Activated naive CD4-positive, alpha-beta T cell treated with anti-CD3 and anti-CD28 coated beads, Interleukin-2, amount 50 U/mL, for 16 hours (primary cell): ENCODE data around the gene ZXDA.
"Not testable (repeated sequence)": the region's sequence is repeated elsewhere in the genome, so short reads cannot be mapped to it uniquely, and the experiment has no call there.

ENCODE experiments used
- DNase-seq: peaks from one replicate; pipeline ENCODE4 v3.0.0-alpha.2; 2020

Gene ZXDA, protein sequence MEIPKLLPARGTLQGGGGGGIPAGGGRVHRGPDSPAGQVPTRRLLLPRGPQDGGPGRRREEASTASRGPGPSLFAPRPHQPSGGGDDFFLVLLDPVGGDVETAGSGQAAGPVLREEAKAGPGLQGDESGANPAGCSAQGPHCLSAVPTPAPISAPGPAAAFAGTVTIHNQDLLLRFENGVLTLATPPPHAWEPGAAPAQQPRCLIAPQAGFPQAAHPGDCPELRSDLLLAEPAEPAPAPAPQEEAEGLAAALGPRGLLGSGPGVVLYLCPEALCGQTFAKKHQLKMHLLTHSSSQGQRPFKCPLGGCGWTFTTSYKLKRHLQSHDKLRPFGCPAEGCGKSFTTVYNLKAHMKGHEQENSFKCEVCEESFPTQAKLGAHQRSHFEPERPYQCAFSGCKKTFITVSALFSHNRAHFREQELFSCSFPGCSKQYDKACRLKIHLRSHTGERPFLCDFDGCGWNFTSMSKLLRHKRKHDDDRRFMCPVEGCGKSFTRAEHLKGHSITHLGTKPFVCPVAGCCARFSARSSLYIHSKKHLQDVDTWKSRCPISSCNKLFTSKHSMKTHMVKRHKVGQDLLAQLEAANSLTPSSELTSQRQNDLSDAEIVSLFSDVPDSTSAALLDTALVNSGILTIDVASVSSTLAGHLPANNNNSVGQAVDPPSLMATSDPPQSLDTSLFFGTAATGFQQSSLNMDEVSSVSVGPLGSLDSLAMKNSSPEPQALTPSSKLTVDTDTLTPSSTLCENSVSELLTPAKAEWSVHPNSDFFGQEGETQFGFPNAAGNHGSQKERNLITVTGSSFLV

GRCh38 chrX:57910287-57910912 is at the start of gene ZXDA:
ZXDA (minus strand) TSS chrX:57910458; CDS start chrX:57910420, 38 bp downstream.
- peak; percentile 11 for DNase-seq

DNA sequence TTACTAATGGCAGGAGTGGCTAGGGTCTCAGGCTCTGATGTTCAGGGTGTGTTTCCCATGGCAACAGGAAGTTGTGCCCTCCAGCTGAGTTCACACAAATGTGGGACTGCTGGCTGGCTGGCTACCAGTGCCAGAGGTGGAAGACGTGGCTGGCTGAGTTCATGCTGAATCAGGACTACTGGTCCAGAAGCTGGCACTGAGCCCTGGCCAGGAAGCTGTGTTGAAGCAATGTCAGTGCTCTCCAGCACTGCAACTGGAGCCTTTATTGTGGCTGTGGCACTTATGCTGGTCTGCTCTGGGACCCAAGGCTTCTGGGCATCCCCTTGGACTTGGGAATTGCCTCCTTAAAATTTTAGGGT is 42.0 kb upstream of the ZXDA start:
- no peak for DNase-seq

GRCh38 chrX:57951666-57952319 is 41.5 kb upstream of the ZXDA start:
- DNase-seq: no peak

GRCh38 chrX:57933321-57933720 is 23.1 kb upstream of the ZXDA start:
- no peak for DNase-seq

GRCh38 chrX:57932266-57932665 is 22.0 kb upstream of the ZXDA start:
- DNase-seq: no peak

GRCh38 chrX:57930051-57930450 is 19.8 kb upstream of the ZXDA start:
- no peak for DNase-seq

GRCh38 chrX:57929373-57929772 is 19.1 kb upstream of the ZXDA start:
- no peak for DNase-seq

DNA sequence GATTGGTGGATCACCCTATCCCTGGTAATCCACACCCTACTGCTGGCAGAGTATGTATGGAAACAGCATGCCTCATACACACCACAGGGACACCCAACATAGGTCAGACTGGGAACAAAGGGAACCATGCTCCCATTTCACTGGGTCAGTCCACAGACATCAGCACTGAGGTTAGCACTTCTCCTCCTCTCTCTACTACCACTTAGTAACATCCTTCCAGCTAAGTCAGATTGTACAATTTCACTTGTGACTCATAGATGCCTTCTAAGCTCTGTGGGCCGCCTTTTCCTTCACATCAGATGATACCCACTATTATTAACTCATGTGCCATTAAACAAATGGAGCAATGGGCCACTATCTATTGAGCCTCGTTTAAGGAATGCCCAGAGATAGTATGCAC is 15.5 kb upstream of the ZXDA start:
- no peak for DNase-seq

DNA sequence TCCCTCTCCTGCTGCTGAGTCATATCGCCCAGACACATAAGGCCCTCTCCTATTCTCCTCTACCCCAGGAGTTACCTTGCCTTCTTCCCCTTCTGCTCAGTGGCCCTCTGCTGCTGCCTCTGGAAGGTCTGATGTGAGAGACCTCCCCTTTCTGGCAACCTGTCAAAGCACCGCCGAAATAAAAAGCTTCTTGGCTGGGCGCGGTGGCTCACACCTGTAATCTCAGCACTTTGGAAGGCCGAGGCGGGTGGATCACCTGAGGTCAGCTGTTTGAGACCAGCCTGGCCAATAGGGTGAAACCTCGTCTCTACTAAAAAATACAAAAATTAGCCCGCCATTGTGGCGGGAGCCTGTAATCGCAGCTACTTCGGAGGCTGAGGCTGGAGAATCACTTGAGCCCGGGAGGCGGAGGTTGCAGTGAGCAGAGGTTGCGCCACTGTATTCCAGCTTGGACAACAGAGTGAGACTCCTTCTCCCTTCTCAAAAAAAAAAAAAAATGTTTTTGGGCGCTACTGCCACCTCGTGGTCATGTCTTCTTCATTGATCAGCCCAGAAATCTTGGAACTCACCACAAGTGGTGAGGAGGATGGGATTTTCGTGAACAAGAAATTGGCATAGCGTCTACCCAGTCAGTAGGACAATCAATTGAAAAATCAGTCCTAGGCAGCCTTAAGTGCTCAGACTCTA is 8.6 kb upstream of the ZXDA start:
- no peak for DNase-seq

DNA sequence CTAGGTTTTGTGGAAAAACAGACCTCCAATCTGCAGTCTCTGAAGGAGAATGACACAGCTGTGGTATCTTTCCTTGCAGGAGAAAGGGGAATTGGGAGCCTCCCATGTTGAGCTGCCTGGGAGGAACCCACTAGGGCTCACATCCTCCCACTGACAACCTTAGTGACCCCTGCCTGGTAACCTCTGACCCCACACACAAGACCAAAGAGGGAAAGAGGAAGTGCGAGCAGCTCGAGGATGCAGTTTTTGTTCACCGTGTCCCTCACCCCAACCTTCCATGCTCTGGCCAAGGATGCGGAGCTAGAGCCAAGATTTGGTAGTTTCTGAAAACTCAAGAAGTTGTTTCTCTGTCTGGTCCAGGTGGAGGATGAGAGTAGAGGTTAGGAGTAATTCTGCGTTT is 5.4 kb upstream of the ZXDA start:
- DNase-seq: no peak

DNA sequence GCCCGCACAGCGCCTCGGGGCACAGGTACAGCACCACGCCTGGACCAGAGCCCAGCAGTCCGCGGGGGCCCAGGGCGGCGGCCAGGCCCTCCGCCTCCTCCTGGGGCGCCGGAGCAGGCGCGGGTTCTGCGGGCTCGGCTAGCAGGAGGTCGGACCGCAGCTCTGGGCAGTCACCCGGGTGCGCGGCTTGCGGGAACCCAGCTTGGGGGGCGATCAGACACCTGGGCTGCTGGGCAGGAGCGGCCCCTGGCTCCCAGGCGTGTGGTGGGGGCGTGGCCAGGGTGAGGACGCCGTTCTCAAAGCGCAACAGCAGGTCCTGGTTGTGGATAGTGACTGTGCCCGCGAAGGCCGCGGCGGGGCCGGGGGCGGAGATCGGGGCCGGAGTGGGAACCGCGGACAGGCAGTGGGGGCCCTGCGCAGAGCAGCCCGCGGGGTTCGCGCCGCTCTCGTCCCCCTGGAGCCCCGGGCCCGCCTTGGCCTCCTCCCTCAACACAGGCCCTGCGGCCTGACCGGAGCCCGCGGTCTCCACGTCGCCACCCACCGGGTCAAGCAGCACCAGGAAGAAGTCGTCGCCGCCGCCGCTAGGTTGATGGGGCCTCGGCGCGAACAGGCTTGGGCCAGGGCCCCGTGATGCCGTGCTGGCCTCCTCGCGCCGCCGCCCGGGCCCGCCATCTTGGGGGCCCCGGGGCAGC is 517 bp downstream of the ZXDA start:
- peak; percentile 17 for DNase-seq

- DNase-seq: not testable (repeated sequence)
These were observed 1.2 kb downstream of the ZXDA start for GRCh38 chrX:57908972-57909594.

DNA sequence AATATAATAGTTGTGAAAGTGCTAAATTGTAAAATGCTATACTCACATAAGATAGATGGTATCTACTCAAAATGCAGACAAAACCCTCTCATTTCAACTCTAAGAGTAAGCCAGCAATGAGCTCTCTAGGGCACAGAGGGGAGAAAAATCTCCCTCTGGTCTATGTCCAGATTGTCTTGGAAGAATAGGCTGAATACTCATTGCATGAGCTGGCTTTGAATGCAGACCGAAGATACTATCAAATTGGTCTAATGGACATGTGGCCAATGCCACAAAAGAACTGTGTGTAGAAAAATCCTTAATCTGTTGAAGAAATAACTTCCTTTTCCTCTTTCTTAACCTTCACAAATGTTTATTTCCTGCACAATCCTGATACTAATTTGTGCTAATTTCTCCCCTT is 3.5 kb downstream of the ZXDA start:
- DNase-seq: no peak

- DNase-seq: no peak
These were observed 5.1 kb downstream of the ZXDA start for GRCh38 chrX:57905141-57905540.

DNA sequence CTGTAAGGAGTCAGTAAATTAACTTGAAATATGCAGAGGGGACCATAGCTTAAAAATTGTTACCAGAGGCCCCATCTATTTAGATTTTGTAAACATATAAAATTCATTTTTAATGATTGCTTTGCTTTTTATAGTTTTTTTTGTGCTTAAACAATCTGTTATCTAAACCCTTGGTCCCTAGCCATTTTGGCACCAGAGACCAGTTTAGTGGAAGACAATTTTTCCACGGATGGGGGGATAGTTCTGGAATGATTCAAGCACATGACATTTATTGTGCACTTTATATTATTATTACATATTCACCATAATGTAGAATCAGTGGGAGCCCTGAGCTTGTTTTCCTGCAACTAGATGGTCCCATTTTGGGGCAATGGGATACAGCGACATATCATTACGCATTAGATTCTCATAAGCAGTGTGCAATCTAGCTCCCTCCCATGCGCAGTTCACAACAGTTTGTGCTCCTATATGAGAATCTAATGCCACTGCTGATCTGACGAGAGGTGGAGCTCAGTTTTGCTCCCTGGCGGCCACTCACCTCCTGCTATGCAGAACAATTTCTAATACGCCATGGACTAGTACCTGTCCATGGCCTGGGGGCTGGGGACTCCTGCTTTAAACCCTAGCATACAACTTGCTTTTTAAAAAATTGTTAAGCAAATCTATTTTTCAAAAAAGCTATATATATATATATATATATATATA is 5.9 kb downstream of the ZXDA start:
- no peak for DNase-seq

GRCh38 chrX:57902633-57903032 is 7.6 kb downstream of the ZXDA start:
- no peak for DNase-seq

GRCh38 chrX:57901466-57901865 is 8.8 kb downstream of the ZXDA start:
- DNase-seq: no peak

DNA sequence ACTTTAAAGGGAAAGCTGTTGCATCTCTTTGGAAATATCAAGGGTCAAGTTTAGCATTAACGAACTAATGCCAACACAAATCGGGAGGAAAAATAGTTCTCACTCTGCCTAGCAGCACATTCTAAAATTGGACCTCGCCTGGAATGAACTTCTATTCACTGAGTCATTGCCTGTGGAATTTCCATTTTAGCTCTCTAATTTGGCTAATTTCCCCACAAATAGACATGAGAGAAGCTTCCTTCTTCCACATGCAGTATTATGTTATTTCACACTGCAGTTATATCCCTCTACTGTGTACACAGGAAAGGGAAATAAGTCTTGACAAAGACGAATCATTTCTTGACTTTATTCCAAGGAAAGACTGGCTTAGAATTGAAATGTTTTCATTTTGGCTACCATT is 9.3 kb downstream of the ZXDA start:
- DNase-seq: no peak

DNA sequence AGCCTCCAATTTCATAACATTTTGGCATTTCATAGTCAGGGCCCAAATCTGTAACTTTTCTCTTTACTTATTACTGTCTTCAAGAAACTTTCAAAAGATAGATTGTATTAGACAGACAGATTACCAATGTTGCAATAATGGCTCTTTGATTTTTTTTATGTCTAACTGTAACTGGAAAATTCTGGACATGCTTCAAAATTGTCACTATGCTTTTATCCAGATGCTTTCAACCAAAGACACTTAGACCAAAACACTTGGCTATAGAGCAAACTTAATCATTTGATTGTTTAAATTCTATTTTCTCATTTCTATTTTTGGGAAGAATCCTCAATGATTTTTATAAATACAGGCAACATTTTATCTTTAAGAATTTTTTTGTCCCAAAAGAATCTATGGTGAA is 10.4 kb downstream of the ZXDA start:
- no peak for DNase-seq

DNA sequence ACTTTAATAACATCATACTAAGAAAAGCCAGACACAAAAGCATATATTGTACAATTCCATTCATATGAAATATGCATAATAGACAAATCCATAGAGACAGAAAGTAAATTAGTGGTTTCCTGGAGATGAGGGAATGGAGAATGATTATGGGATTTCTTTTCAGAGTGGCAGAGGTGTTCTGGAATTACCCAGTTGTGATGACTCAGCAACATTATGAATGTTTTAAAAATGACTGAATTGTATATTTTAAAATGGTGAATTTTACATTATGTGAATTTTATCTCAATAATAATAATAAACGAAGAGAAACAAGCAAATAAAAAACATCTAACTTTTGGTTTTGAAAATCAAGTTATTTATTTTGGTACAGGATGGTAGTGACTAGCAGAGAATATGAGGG is 11.2 kb downstream of the ZXDA start:
- no peak for DNase-seq

- no peak for DNase-seq
These were observed 38.8 kb downstream of the ZXDA start for GRCh38 chrX:57871463-57871862.
